Endothelial cell of umbilical vein (primary cell): ENCODE results near the gene CBLN3. TPM values are rescaled to one million over a fixed set of nuclear protein-coding genes. Genes with fewer than 3 reads are reported as not detected.
"Not testable (repeated sequence)": the region's sequence is repeated elsewhere in the genome, so short reads cannot be mapped to it uniquely, and the experiment has no call there.

Source experiments
- BruUV-seq: library from RNA; stranded (reverse); fragments of 400-500 nt; replicated peaks from 2 replicates; lab custom pipeline; 2021; lab: Mats Ljungman, UMichigan
- CTCF ChIA-PET: fragments of 300-600, 350-600 bp; sonication (Branson Sonifier 250); formaldehyde crosslinking; loops from one replicate; lab custom pipeline; 2021; ENCODE audit warnings: antibody characterized with exemption, inconsistent platforms; lab: Charles Lee
- POLR2A ChIA-PET: fragments of 300-600, 350-600 bp; sonication (Branson Sonifier 250); formaldehyde crosslinking; loops from one replicate; lab custom pipeline; 2021; ENCODE audit warnings: antibody characterized with exemption, inconsistent platforms; lab: Charles Lee
- DNase-seq: peaks from one replicate; pipeline ENCODE4 v3.0.0-alpha.2; 2011; ENCODE audit warnings: low read depth, low spot score
- FAIRE-seq: peaks from 2 replicates; lab custom pipeline; 2011; peaks lifted over from hg19 to GRCh38; lab: Jason Lieb, UNC
- H2AFZ ChIP-seq: 2 replicates; pipeline ENCODE4 v1.6.0; 2012; ENCODE audit warnings: low read depth, low read length, control low read depth, inconsistent platforms
- H3K27ac ChIP-seq: 2 replicates; pipeline ENCODE4 v1.5.1; 2011; ENCODE audit warnings: low read depth, mild to moderate bottlenecking, control low read depth, low read length, moderate library complexity; ENCODE audit not compliant: insufficient read depth
- H3K27me3 ChIP-seq, 2 experiments: 2 replicates each; pipeline versions ENCODE4 v1.6.0 to v1.6.1; 2011; ENCODE audit warnings: low read length in 2 of 2, mixed read lengths in 1 of 2; ENCODE audit not compliant: control insufficient read depth in 2 of 2, insufficient read depth in 2 of 2
- H3K36me3 ChIP-seq, 2 experiments: 2 replicates in 1 of 2; 3 replicates in 1 of 2; pipeline ENCODE4 v1.5.1; 2011; ENCODE audit warnings: low read length in 2 of 2, mild to moderate bottlenecking in 1 of 2, moderate library complexity in 1 of 2; ENCODE audit not compliant: control insufficient read depth in 2 of 2, insufficient read depth in 2 of 2; ENCODE audit errors: extremely low read depth in 1 of 2
- H3K4me1 ChIP-seq: 3 replicates; pipeline ENCODE4 v1.5.1; 2011; ENCODE audit warnings: mild to moderate bottlenecking, low read length; ENCODE audit not compliant: control insufficient read depth, insufficient read depth; ENCODE audit errors: extremely low read depth
- H3K4me2 ChIP-seq: 2 replicates; pipeline ENCODE4 v1.6.1; 2011; ENCODE audit warnings: low read length, control low read depth, mixed read lengths; ENCODE audit not compliant: insufficient read depth
- H3K4me3 ChIP-seq, 3 experiments: fragments of 200-600 bp in 1 of 3; sonication (generic), shearing (Covaris generic) in 1 of 3; replicated peaks in 1 of 3; 2 replicates each; pipeline ENCODE4 v1.5.1; 2011 to 2016; ENCODE audit warnings: control low read depth in 3 of 3, low read length in 3 of 3, mild to moderate bottlenecking in 2 of 3, inconsistent platforms in 1 of 3, low read depth in 1 of 3, moderate library complexity in 1 of 3; ENCODE audit not compliant: insufficient read depth in 1 of 3
- H3K79me2 ChIP-seq: 2 replicates; pipeline ENCODE4 v1.6.0; 2012; ENCODE audit warnings: low read length, inconsistent platforms; ENCODE audit not compliant: control insufficient read depth, insufficient read depth
- H3K9ac ChIP-seq: replicated peaks from 2 replicates; pipeline ENCODE3; 2011; ENCODE audit warnings: low read length, control low read depth; ENCODE audit not compliant: insufficient read depth; ENCODE audit errors: extremely low read depth
- H3K9me1 ChIP-seq: replicated peaks from 3 replicates; pipeline ENCODE4 v1.6.0; 2011; ENCODE audit warnings: mild to moderate bottlenecking, low read length; ENCODE audit not compliant: control insufficient read depth, insufficient read depth; ENCODE audit errors: extremely low read depth
- H3K9me3 ChIP-seq: replicated peaks from 2 replicates; pipeline ENCODE4 v1.5.1; 2012; ENCODE audit warnings: low read length, inconsistent platforms; ENCODE audit not compliant: control insufficient read depth, insufficient read depth
- H4K20me1 ChIP-seq: replicated peaks from 2 replicates; pipeline ENCODE3; 2011; ENCODE audit warnings: mild to moderate bottlenecking, low read length; ENCODE audit not compliant: control insufficient read depth, insufficient read depth; ENCODE audit errors: extremely low read depth
- GATA2 ChIP-seq: IDR thresholded peaks from 2 replicates; pipeline ENCODE4 v1.7.0; 2011; ENCODE audit warnings: low read depth, mild to moderate bottlenecking, moderate library complexity, mixed read lengths, low read length; ENCODE audit not compliant: insufficient read length, insufficient read depth
- MAX ChIP-seq: IDR thresholded peaks from 2 replicates; pipeline ENCODE4 v1.6.1; 2011; ENCODE audit not compliant: insufficient read depth, insufficient read length
- POLR2A ChIP-seq: IDR thresholded peaks from 2 replicates; pipeline ENCODE4 v1.6.1; 2012; ENCODE audit warnings: low read depth, mild to moderate bottlenecking, control low read depth, low read length
- POLR2AphosphoS5 ChIP-seq: IDR thresholded peaks from 2 replicates; pipeline ENCODE4 v1.6.1; 2012; ENCODE audit warnings: low read depth, mild to moderate bottlenecking, control low read depth, low read length, moderate library complexity; ENCODE audit not compliant: insufficient read depth
- dilution Hi-C: fragments of 300-500 bp; cut with MboI; formaldehyde crosslinking; loops from one replicate; pipeline ENCODE4 v1.15.0; 2019; ENCODE audit warnings: low sequenced_read_pairs; ENCODE audit not compliant: extremely low pct_ligation_motif_present
- intact Hi-C: fragments of 100-400 bp; cut with micrococcal nuclease; formaldehyde crosslinking; loops from one replicate; pipeline ENCODE4 v1.10.0; 2022
- polyA plus RNA-seq, 4 experiments: library from polyadenylated mRNA; depleted of rRNA in 3 of 4; stranded (reverse) in 3 of 4; unstranded in 1 of 4; fragments of >200 nt; gene quantifications; 2 replicates each; pipeline versions ENCODE4 v1.2.1 to v1.2.3, GENCODE V29; 2011 to 2012; ENCODE audit warnings: missing spikeins in 1 of 4
- total RNA-seq: library from RNA; stranded (reverse); gene quantifications from 2 replicates; pipeline ENCODE4 v1.2.3, GENCODE V29; 2021

Gene CBLN3
- total and polyA plus RNA-seq, 2 donors (not counting 3 experiments of a cell fraction or from before 2014, with no cell fraction given) = 7.9 to 8.6 TPM

GRCh38 chr14:24388474-24389179 lies 40.8 kb downstream of the CBLN3 start:
- dilution Hi-C loops = no loop called here
- H3K4me2 ChIP-seq = no peak overlapping the region
- H3K9me3 ChIP-seq = no peaks in the 10 kb centered on the region
- no peaks in the 10 kb centered on the region for H3K79me2 ChIP-seq
- no peak for DNase-seq
- no peaks in the 10 kb centered on the region for H3K36me3 ChIP-seq
- H3K27ac ChIP-seq = no peak overlapping the region
- FAIRE-seq = no peak
- no peak overlapping the region for H3K9ac ChIP-seq
- CTCF ChIA-PET = interaction anchor here (0.9 to 2.8 kb wide), 7 partner anchors 10 to 55 kb away, joined by 3 to 11 read pairs (median 6); partner anchors contain the start of gene NYNRIN
- H2AFZ ChIP-seq = peak overlapping the region; percentile 11
- BruUV-seq = no TSS peak
- POLR2A ChIA-PET = interaction anchor here (0.8 kb wide), 1 partner anchor 10 kb away, joined by 3 read pairs; no protein-coding TSS in a partner anchor
- H3K9me1 ChIP-seq = no peaks in the 10 kb centered on the region
- H3K27me3 ChIP-seq = peaks cover 1 to 11% of the 10 kb centered on the region in 2 experiments
- no peaks in the 10 kb centered on the region for H4K20me1 ChIP-seq
- no peak for TF ChIP-seq MAX
- no peak for TF ChIP-seq POLR2A
- TF ChIP-seq POLR2AphosphoS5 = no peak
- no peak for TF ChIP-seq GATA2
- no peak overlapping the region for H3K4me3 ChIP-seq
- peaks cover 23% of the 10 kb centered on the region for H3K4me1 ChIP-seq
- intact Hi-C loops = loop anchor here (2.0 kb wide), 1 partner anchor 54 kb away; the partner anchor contains the start of gene ADCY4

GRCh38 chr14:24387579-24387978 lies 41.9 kb downstream of the CBLN3 start:
- H3K79me2 ChIP-seq, BruUV-seq, H3K9me1 ChIP-seq, H4K20me1 ChIP-seq, POLR2A ChIA-PET, DNase-seq, H3K4me3 ChIP-seq, H3K4me2 ChIP-seq, H3K27ac ChIP-seq, FAIRE-seq, intact Hi-C loops, H3K9me3 ChIP-seq, H3K9ac ChIP-seq, H2AFZ ChIP-seq, H3K36me3 ChIP-seq, dilution Hi-C loops: not testable (repeated sequence)
- Histone ChIP-seq H3K27me3 (peaks cover 1 to 11% of the 10 kb centered on the region in 2 experiments), H3K4me1 (peaks cover 19% of the 10 kb centered on the region)
- CTCF ChIA-PET = interaction anchor here (2.8 kb wide), 1 partner anchor 22 kb away, joined by 11 read pairs; no protein-coding TSS in a partner anchor
